ENCODE measurements around the gene LEFTY1.

DNA sequence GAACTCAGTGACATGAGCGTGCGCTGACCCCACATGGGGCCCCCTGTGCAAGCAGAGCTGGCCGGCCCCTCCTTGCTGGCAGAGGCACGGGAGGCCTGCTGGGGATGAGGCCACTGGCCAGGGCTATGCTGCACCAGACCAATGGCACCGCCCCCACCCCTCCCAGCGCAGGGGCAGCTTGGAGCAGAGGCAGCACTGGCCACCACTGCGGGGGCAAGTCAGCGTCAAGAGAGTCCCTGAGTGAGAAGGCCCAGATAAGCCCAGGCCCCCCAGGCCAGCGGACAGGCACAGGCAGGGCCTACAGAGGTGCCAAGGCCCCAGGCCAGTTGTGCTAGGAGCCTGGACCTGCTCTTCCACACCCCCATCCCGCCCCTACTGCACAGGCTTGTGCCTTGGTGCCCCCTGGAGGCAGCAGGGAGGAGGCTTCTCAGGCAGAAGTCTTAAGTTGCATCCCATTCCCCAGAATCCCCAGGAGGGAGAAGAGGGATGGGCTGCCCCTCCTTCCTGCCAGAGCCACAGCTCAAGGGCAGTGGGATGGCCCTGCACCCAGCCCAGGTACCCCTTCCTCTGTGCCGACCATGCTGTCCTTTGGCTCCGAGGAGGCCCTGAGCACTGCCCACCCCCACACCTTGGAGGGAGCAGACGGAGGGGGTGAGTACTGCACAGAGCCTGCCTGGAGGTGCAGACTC, 43.2 kb downstream of the LEFTY1 start:
- TF ChIP-seq POLR2A (IDR thresholded peaks at IDR 0.05; ENCODE audit: low read depth, low read length): no peak
- TF ChIP-seq TAF1 (IDR thresholded peaks at IDR 0.05; ENCODE audit: borderline replicate concordance, low read depth, low read length): no peak

Data from GM12892 (cell line).